Suppressor macrophage treated with lipopolysaccharide for 4 hours (primary cell): ENCODE data around the gene PKD2L2.
A peak's percentile ranks its signal among the peaks of the same experiment; 100 is the strongest.
"Not testable (repeated sequence)": the region's sequence is repeated elsewhere in the genome, so short reads cannot be mapped to it uniquely, and the experiment has no call there.

Experiments used
- DNase-seq: peaks from one replicate; pipeline ENCODE4 v3.0.0-alpha.2; 2020

PKD2L2 gene

GRCh38 chr5:137890845-137891244 lies 1.6 kb downstream of the PKD2L2 start:
- DNase-seq = no peak

DNA sequence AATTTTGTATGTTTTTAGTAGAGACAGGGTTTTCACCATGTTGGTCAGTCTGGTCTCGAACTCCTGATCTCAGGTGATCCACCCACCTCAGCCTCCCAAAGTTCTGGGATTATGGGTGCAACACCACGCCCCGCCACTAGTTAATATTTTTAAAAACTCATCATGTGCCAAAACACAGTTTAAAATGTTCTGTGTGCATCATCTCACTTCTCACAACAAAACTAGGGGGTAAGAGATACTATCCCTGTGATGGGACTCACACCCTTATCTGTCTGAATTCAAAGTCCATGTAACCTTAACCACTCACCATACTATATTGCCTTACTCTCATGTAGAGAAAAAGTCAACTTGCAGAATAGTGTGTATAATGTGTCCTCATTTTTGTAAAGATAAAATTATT lies 2.6 kb downstream of the PKD2L2 start:
- DNase-seq = no peak

DNA sequence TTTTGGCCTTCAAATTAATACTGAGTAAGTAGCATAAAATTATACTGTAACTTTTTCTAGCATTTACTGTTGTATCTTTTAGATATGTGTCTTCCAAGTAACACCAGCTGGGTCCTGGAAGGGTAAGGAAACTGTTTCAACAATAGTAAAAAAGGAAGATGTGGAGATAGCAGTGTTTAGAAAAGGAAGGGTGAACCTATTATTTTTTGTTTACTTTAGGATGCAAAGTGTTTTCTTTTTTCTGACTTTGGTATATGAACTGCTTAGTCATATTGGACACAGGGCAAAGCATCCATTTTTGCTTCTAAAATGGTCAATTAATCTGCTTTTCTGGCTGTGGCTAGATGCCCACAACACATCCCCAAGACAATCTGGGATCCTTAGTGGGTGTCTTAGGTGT lies 5.3 kb downstream of the PKD2L2 start:
- DNase-seq = no peak

DNA sequence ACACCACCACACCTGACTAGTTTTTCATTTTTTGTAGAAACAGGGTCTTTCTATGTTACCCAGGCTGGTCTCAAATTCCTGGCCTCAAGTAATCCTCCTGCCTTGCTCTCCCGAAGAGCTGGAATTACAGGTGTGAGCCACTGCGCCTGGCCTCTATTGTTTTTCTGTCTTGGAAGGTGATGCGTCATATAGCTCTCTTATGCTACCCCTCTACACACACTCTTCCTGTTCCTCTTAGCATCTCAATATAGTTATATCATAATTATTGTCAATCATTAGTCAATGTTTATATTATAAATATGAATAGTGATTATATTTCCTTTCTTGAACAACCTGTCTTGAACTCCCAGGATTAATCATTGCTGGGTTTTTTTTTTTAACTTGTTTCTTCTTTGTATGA lies 7.3 kb downstream of the PKD2L2 start:
- DNase-seq = no peak

DNA sequence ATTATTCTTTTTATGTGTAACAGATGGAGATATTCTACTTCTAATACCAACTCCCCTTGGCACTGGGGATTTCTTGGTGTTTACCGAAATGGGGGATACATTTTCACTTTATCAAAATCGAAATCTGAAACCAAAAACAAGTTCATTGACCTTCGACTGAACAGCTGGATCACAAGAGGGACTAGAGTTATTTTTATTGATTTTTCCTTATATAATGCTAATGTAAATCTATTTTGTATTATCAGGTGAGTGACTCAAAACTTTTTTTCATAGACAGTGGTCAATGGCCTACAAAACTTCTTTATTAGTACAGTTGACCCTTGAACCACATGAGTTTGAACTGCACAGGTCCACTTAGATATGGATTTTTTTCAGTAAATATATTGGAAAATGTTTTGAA lies 10.2 kb downstream of the PKD2L2 start:
- DNase-seq = no peak

GRCh38 chr5:137901011-137901817 lies 12.0 kb downstream of the PKD2L2 start:
- peak; percentile 62 for DNase-seq

DNA sequence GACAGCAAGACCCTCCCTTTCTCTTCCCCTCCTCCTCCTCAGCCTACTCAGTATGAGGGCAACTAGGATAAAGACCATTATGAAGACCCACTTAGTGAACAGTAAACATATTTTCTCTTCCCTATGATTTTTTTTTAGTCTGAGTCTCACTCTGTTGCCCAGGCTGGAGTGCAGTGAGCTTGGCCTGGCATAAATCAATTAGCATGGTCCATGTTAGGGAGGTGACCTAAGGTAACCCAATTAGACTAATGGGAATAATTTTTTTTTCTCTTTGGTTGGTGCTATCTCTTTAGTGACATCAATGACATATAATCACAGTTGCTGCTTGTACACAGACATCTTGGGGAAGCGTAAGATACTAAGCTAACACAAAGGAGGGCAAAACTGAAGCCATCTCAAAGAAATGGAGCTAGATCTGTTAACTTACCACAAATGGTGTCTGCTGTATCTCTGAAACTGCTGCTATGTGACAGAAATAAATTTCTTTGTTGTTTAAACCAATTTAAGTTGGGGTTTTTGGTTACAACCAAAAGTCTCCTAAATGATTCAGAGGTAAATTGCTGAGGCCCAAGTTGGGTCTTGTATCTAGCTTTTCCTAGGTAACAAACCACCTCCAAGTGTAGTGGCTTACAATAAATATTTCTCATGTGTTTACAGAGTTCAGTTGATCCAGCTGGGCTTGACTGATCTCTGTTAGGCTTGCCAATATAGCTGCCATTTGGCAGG lies 13.3 kb downstream of the PKD2L2 start:
- DNase-seq = no peak

DNA sequence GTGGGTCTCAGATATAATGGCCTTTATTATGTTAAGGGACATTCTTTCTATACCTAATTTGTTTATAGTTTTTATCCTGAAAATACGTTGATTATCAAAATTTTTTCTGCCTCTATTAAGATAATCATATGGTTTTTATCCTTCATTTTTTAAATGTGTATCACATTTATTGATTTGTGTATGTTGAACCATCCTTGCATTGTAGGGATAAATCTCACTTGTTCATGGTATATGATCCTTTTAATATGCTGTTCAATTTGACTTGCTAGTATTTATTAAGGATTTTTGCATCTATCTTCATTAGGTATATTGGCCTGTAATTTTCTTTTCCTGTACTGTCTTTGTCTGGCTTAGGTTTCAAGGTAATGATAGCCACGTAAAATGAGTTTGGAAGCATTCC lies 25.5 kb downstream of the PKD2L2 start:
- DNase-seq = no peak

GRCh38 chr5:137916923-137917322 lies 27.7 kb downstream of the PKD2L2 start:
- no peak for DNase-seq

GRCh38 chr5:137921931-137922330 lies 32.7 kb downstream of the PKD2L2 start:
- no peak for DNase-seq

DNA sequence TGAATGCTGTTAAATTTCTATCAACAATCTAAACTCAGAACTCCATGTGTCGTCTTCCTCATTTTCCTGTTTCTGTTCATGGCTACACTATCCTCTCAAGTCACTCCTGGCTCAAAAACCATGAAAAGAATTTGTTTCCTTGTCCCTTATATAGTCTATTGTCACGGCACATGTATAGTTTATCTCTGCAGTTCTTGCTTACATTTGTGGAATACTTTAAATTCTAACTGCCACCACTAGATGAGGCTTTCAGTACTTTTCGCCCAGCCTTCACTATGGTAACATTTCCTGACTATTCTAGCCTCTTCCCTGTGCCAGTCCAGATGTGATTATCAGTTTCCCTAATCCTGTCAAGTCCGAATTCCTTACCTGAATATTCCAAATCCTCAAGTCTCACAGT lies 34.6 kb downstream of the PKD2L2 start:
- DNase-seq = no peak

- DNase-seq = no peak
Measured at GRCh38 chr5:137932800-137933199, 43.5 kb downstream of the PKD2L2 start.

DNA sequence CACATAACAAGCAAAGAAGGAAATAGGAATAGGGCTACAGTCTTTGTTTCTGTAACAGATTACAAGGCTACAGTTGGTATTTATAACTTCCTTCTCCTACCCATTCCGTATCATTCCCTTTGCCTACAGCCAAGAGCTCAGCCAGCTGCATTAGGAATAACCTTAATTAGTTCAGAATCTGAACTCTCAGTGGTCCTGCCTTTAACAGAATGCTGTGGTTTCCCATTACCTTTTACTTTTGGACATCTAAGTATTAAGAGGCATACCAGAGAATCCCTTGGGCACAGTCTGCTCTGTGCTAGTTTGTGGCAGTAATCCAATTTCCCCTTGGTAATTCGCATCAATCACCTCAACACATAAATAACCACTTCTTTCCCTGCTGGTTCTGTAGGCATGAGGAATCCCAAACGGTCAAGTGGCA lies 44.2 kb downstream of the PKD2L2 start:
- no peak for DNase-seq

DNA sequence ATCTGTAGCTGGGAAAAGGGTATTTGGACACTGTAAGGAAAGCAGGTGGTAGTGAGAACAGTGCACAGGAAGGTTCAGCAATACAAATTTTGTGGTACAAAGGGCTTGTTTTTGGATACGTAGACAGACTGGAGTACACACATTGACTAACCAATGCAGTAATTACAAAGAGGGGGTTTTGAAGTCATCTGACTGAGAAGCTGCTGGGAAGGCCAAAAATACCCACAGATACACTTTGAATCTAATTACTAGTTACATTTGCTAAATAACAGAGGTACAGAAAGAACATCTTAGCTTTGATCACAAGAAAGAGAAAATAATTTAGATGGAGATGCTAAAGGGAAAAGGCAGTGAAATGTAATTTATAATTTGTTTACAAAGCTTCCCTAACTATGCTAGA lies 45.9 kb downstream of the PKD2L2 start:
- DNase-seq = no peak

GRCh38 chr5:137935694-137936093 lies 46.4 kb downstream of the PKD2L2 start:
- DNase-seq = no peak

DNA sequence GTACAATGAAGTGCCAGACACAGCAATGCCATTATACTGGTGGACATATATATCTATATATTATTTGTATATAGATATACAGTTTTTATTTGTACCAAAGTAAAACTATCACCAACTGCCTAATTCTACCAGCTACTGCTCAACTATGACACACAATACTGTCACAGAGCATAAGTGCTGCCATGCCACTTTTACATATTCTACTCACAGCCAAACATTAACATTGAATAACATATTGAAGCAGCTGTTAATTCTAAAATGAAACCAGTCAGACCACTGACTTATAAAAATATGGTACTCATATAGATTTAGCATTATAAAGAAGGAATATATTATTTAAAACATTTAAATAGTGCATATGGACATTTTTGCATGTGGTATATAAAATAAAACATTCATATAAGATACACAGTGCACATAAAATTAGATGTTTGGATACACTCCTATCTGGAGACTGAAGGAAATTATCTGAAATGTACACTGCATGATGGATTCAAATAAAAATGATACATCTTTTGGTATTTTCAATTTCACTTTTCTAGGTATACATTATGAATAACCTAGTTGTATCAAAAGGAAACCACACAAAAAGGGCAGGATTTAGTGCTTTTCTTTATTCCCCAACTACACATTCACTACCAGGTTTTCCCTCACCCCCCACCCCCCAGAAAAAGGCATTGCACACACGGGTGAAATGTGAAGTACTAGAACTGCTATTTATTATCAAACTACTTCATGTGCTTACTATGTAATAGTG lies 48.9 kb downstream of the PKD2L2 start:
- no peak for DNase-seq

- DNase-seq = no peak
Measured at GRCh38 chr5:137938751-137939143, 49.5 kb downstream of the PKD2L2 start.

GRCh38 chr5:137939331-137939730 lies 50.1 kb downstream of the PKD2L2 start:
- no peak for DNase-seq

- not testable (repeated sequence) for DNase-seq
Measured at GRCh38 chr5:137944280-137944679, 55.0 kb downstream of the PKD2L2 start.

DNA sequence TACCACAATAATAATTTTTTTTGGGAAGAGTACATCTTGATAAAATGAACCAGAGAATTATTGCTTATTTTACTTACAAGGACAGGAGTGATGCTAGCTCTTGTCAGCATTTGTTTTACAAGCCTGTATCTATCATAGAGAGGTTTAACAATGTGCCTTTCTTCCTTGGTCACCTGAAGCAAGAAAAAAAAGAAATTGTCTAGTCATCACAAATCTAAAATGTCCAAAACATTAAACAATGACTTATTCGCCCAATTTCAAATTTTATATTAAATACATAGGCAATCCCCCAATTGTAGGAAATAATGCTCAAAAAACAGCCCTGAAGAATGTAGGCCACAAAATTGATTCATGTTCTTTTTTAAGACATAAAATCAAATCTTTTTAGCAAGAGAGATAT lies 56.6 kb downstream of the PKD2L2 start:
- DNase-seq = no peak

- no peak for DNase-seq
Measured at GRCh38 chr5:137954131-137954879, 65.0 kb downstream of the PKD2L2 start.

DNA sequence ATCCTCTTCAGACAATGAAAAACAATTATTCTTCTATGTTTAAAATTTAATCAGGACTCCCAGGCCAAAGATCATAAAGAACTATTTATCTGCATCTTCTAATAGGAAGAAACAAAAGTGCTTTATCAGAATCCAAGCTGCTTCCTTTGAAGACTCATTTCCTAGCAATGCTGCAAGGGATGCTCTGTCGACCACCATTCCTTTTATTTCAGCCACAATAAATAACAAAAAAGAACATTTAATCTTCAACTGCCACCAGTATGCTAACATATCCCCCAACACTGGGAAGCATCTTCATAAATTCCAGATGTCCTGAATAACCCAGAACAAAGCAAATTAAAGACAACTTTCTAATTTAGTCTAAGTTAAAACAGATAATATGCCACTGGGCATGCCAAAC lies 68.7 kb downstream of the PKD2L2 start:
- no peak for DNase-seq

DNA sequence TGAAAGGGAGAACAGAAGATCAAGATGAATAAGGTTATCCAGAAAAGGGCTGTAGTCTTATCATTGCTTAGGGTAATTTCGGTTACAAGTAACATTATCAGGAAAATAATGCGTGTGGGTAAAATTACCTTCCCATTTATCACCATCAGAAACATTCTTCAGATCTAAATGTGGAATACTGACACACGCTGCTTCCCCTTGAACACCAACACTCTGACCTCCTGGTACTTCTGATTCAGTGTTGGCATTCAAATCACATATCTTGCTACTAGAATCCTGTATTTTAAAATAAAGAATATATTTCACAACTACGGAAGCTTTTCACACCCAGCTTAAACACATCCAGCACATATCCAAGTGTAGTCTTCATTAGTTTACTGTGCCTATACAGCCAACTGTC lies 70.2 kb downstream of the PKD2L2 start:
- DNase-seq = no peak
